ENCODE data around the gene DNAJA2. TPM values are rescaled to one million over a fixed set of nuclear protein-coding genes. Genes with fewer than 3 reads are reported as not detected.

The DNAJA2 gene
- total and polyA plus RNA-seq, 2 of the 4 experiments (the other 2 are of a cell fraction), result 18.6 to 53.9 TPM

GRCh38 chr16:46950009-46950408 is 23.5 kb downstream of the DNAJA2 start:
- no peak overlapping the region for H4K8ac ChIP-seq (ENCODE audit: low read depth in 2 of 2, low read length in 2 of 2)
- no peak overlapping the region for H3K56ac ChIP-seq (ENCODE audit: extremely low read depth, insufficient read depth, low read length)
- no CpG with 5 or more reads among the region's 1 CpG for WGBS, 2 experiments (ENCODE audit: extremely low coverage in 2 of 2, insufficient read length in 1 of 2)
- H2BK20ac ChIP-seq (ENCODE audit: low read depth, low read length), result no peak overlapping the region
- ATAC-seq (ENCODE audit: low read depth) (no peak), DNase-seq (no peak)
- no peak overlapping the region for H3K18ac ChIP-seq (ENCODE audit: low read depth, low read length)
- no peak overlapping the region for H2AK5ac ChIP-seq (ENCODE audit: low read depth, low read length)
- no peak overlapping the region for H3K27ac ChIP-seq (ENCODE audit: insufficient read depth, low read length)
- no peak overlapping the region for H2AK9ac ChIP-seq (replicated peaks; ENCODE audit: low read depth, low read length, poor library complexity)
- no peak overlapping the region for H3K4ac ChIP-seq (ENCODE audit: low read depth, low read length)
- no peak overlapping the region for H3K4me2 ChIP-seq (ENCODE audit: low read depth, low read length)
- H3K14ac ChIP-seq (replicated peaks; ENCODE audit: low read depth, low read length), result no peak overlapping the region
- H3K9me3 ChIP-seq (ENCODE audit: control insufficient read depth, insufficient read depth, low read length), result no peaks in the 10 kb centered on the region
- H3K9me1 ChIP-seq (ENCODE audit: insufficient read depth, low read length), result no peaks in the 10 kb centered on the region
- no peak overlapping the region for H3K4me3 ChIP-seq (ENCODE audit: insufficient read depth, low read depth, low read length)
- POLR2A ChIA-PET (ENCODE audit: unreplicated experiment), result no interaction called here
- no peak overlapping the region for H2BK120ac ChIP-seq (ENCODE audit: low read depth, low read length)
- no peaks in the 10 kb centered on the region for H3K27me3 ChIP-seq (ENCODE audit: control insufficient read depth, insufficient read depth, low read length)
- H3K23ac ChIP-seq (ENCODE audit: low read depth, low read length), result no peak overlapping the region
- no TSS peak for BruUV-seq (replicated peaks)
- no peak overlapping the region for H4K91ac ChIP-seq (ENCODE audit: insufficient read depth, low read depth, low read length)
- H3K36me3 ChIP-seq (ENCODE audit: control insufficient read depth, insufficient read depth, low read length), result peaks cover 2% of the 10 kb centered on the region
- no peak overlapping the region for H2BK15ac ChIP-seq (ENCODE audit: low read depth, low read length)
- no peak overlapping the region for H2BK5ac ChIP-seq (ENCODE audit: low read depth, low read length, poor library complexity, severe bottlenecking)
- intact Hi-C loops (cut with micrococcal nuclease), result no loop called here
- no peak for TF ChIP-seq RFX5 (IDR thresholded peaks at IDR 0.05; ENCODE audit: low read depth, low read length)
- TF ChIP-seq RAD21 (IDR thresholded peaks at IDR 0.05; ENCODE audit: low read length), result no peak
- no peak for TF ChIP-seq CHD1 (IDR thresholded peaks at IDR 0.05; ENCODE audit: low read depth, low read length)
- no peak for TF ChIP-seq MXI1 (IDR thresholded peaks at IDR 0.05; ENCODE audit: borderline replicate concordance, low read depth, low read length)
- no peak for TF ChIP-seq USF2 (IDR thresholded peaks at IDR 0.05; ENCODE audit: low read depth, low read length)
- no peak for TF ChIP-seq MAZ (IDR thresholded peaks at IDR 0.05; ENCODE audit: borderline replicate concordance, low read depth, low read length)
- no peak for TF ChIP-seq CEBPB (IDR thresholded peaks at IDR 0.05; ENCODE audit: low read depth, low read length)
- no peak for TF ChIP-seq BHLHE40 (IDR thresholded peaks at IDR 0.05; ENCODE audit: low read depth, low read length)
- no peak for TF ChIP-seq FOS (IDR thresholded peaks at IDR 0.05; ENCODE audit: low read depth, low read length)
- TF ChIP-seq SMC3 (IDR thresholded peaks at IDR 0.05; ENCODE audit: low read depth, low read length), result no peak
- TF ChIP-seq CTCF (conservative IDR thresholded peaks at IDR 0.05; ENCODE audit: low read depth, low read length), result no peak
- no peak for TF ChIP-seq POLR2A (IDR thresholded peaks at IDR 0.05; ENCODE audit: low read depth, low read length)
- TF ChIP-seq NFE2L2 (IDR thresholded peaks at IDR 0.05; ENCODE audit: low read depth, low read length), result no peak
- no peak for TF ChIP-seq MAFK (IDR thresholded peaks at IDR 0.05; ENCODE audit: low read depth, low read length)
- TF ChIP-seq RCOR1 (IDR thresholded peaks at IDR 0.05; ENCODE audit: insufficient replicate concordance, low read length), result no peak
- TF ChIP-seq ELK1 (IDR thresholded peaks at IDR 0.05; ENCODE audit: borderline replicate concordance, low read depth, low read length), result no peak
- H4K5ac ChIP-seq (ENCODE audit: low read depth, low read length), result no peak overlapping the region
- H4K20me1 ChIP-seq (ENCODE audit: insufficient read depth, low read length), result no peaks in the 10 kb centered on the region
- in situ Hi-C loops (cut with MboI; ENCODE audit: low sequenced_read_pairs), result no loop called here
- H3K9ac ChIP-seq (ENCODE audit: low read depth, low read length), result no peak overlapping the region
- dilution Hi-C loops (cut with HindIII; ENCODE audit: low sequenced_read_pairs, unreplicated experiment), result no loop called here
- H3K4me1 ChIP-seq (ENCODE audit: control insufficient read depth, insufficient read depth, low read length), result no peaks in the 10 kb centered on the region
- H2AFZ ChIP-seq (replicated peaks; ENCODE audit: low read length, poor library complexity), result no peak overlapping the region
- CTCF ChIA-PET, result interaction anchor here (0.6 to 0.7 kb wide), 4 partner anchors 11 to 1564 kb away, joined by 3 to 4 read pairs (median 4); no protein-coding TSS in a partner anchor
- no peaks in the 10 kb centered on the region for H3K79me1 ChIP-seq (ENCODE audit: low read depth in 1 of 2, low read length in 2 of 2)
